Stimulated activated CD4-positive, alpha-beta T cell treated with anti-CD3 and anti-CD28 coated beads, TNF-alpha, amount 100 ng/mL, for 1 hour (primary cell): ENCODE results near the gene ZNF75A.

Experiments used
- DNase-seq, 3 donors: peaks; one replicate each; pipeline ENCODE4 v3.0.0-alpha.2; 2020; ENCODE audit warnings: low read depth in 3 of 3, low spot score in 1 of 3

Gene ZNF75A

GRCh38 chr16:3364774-3365427 lies 59.6 kb downstream of the ZNF75A start:
- peak; percentile 63 to 70 (median 67) for DNase-seq
